Left forelimb (tissue), 1 donor: ENCODE results near the gene MCC.

Experiments
- DNase-seq: peaks from one replicate; pipeline ENCODE4 v3.0.0-alpha.2; 2018; ENCODE audit warnings: low spot score

Gene MCC

DNA sequence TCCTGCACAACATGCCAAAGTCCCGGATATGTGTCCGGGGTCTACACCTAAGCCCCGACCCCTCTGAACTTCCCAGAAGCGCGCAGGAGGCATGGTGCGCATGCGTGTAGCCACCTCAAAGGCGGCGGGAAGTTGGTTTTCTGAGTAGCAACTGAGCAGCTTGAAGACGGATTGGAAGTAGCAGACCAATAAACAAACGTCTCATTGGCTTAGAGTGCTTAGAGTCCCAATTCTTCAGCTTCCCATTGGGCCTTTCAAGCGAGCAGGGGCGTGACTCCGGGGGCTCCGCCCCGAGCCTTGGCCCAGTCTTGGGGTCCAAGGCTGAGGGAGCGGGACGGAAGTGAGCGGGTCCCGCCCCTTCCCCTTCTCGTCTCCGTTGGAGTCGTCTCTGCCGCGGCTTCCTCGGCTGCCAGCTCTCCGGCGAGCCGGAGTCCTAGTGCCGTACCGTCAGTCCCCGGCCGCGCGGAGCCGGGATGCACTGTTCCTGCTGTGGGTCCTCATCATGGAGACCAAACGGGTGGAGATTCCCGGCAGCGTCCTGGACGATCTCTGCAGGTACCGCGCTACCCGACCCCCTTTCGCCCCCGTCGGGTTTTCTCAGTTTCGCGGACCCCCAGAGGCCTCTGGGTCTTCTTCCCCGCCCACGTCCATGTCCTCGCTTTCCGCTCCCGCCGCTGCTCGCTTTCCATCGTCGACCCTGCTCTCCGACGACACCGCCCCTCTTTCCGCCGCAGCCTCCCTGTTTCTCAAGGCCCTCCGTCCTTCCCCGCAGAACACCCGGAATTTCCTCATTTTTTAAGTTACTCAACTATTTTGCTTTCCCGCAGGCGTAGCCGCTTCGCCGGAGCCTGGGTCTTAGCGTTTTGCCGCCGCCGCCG is 511.6 kb downstream of the MCC start, which contains the start of gene DCP2:
DCP2 (plus strand) TSS at position 367 of the 878 bp plus-strand sequence; CDS start at position 503, 136 bp downstream.
- DNase-seq: peak; percentile 94

- DNase-seq: no peak
Observed at GRCh38 chr5:112975721-112976431, 512.4 kb downstream of the MCC start.

- no peak for DNase-seq
Observed at GRCh38 chr5:112974901-112975300, 513.4 kb downstream of the MCC start.

DNA sequence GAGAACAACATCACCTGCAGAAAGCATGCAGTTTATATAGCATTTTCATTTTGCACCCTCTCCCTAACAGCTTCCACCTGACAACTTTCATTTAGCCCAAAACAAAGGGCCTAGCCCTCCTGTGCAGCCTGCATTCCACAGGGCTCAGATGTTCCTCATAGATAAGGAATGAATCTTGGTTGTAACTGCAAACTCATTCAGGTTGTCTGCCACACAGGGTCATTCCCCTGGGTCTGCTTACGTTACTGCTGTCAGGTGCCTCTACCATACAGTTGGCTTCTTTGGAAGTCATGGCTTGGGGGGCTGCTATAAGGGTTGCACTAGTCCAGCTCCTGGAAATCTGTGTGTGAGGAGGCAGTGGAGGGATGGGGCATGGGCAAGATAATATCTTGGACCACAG is 514.3 kb downstream of the MCC start:
- no peak for DNase-seq

DNA sequence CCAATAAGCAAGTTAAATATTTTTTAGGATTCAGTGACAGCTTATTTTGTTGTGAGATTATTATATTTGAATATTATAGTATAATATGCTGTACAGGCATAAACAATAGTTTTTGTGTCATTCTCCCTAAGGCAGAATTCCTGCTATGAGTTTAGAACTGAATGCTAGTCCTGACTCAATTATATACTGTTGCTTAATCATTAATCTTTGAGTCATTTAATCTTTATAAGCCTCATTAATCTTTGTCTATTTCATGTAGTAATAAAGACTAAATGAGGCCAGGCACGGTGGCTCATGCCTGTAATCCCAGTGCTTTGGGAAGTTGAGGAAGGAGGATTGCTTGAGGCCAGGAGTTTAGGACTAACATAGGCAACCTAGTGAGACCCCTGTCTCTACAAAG is 515.2 kb downstream of the MCC start:
- DNase-seq: no peak
